Testis (tissue), 2 donors: ENCODE measurements around the gene RMI2.

Experiments used
- POLR2A ChIP-seq: fragments of 450-650 bp; IDR thresholded peaks from one replicate; pipeline ENCODE4 v1.6.1; 2017; ENCODE audit warnings: antibody characterized with exemption, mild to moderate bottlenecking, moderate library complexity
- TF ChIP-seq, protein P1 (sequence below), 3 experiments: fragments of 450-650 bp in 2 of 3; fragments of 200-600 bp in 1 of 3; sonication (generic) in 1 of 3; IDR thresholded peaks; one replicate each; pipeline ENCODE4 v1.5.1; 2016 to 2019; ENCODE audit warnings: antibody characterized with exemption in 3 of 3, mild to moderate bottlenecking in 2 of 3, moderate library complexity in 1 of 3

DNA sequence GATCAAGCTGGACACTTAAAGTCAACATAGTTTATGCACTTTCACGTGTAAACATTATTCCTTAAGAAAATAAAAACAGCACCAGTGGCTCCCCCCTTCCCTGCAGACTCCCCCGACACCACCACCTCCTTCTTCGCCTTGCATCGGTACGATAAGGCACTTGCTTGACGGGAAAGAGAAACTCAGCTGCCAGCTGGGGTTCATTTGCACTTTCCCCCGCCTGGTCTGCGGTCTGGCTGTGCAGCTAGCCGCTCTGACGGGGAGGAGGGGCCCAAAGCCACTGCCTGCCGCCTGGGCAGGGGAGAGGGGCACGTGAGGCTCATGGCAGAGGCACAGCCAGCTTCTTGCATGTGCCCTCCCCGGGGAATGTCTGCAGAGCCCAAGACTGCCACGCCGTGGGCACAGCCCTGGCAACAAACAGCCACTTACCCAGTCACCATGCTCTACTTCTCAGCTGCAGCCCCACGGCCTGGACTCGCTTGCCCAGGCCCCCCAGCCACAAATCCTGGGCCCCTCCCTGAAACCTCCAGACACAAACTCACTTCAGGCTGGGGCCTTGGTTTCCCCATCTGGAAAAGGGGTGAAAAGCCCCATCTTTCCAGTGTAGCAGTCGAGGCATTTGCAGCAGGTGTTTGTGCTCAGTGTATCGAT lies 47.6 kb upstream of the RMI2 start:
- TF ChIP-seq, protein P1, sequence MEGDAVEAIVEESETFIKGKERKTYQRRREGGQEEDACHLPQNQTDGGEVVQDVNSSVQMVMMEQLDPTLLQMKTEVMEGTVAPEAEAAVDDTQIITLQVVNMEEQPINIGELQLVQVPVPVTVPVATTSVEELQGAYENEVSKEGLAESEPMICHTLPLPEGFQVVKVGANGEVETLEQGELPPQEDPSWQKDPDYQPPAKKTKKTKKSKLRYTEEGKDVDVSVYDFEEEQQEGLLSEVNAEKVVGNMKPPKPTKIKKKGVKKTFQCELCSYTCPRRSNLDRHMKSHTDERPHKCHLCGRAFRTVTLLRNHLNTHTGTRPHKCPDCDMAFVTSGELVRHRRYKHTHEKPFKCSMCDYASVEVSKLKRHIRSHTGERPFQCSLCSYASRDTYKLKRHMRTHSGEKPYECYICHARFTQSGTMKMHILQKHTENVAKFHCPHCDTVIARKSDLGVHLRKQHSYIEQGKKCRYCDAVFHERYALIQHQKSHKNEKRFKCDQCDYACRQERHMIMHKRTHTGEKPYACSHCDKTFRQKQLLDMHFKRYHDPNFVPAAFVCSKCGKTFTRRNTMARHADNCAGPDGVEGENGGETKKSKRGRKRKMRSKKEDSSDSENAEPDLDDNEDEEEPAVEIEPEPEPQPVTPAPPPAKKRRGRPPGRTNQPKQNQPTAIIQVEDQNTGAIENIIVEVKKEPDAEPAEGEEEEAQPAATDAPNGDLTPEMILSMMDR (IDR thresholded peaks at IDR 0.05): no peak
- TF ChIP-seq POLR2A: no peak
